Upper lobe of right lung (tissue), 1 donor: ENCODE data around the gene CTDSPL. TPM values are rescaled to one million over a fixed set of nuclear protein-coding genes. Genes with fewer than 3 reads are reported as not detected.

ENCODE experiments used
- ATAC-seq: fragments of 200-7000 bp; cut with Tn5 transposase; one replicate; pipeline ENCODE4 v1.9.1; 2020; ENCODE audit warnings: mild to moderate bottlenecking, moderate library complexity
- DNase-seq: peaks from one replicate; pipeline ENCODE4 v3.0.0-alpha.2; 2020
- H3K27ac ChIP-seq: fragments of 200-600 bp; one replicate; pipeline ENCODE4 v1.8.0; 2022
- H3K27me3 ChIP-seq: fragments of 200-600 bp; one replicate; pipeline ENCODE4 v1.8.0; 2022; ENCODE audit warnings: mild to moderate bottlenecking
- H3K36me3 ChIP-seq: fragments of 200-600 bp; one replicate; pipeline ENCODE4 v1.8.0; 2022
- H3K4me1 ChIP-seq: fragments of 200-600 bp; one replicate; pipeline ENCODE4 v1.8.0; 2022
- H3K4me3 ChIP-seq: fragments of 200-600 bp; one replicate; pipeline ENCODE4 v1.8.0; 2022; ENCODE audit warnings: mild to moderate bottlenecking
- H3K9me3 ChIP-seq: fragments of 200-600 bp; one replicate; pipeline ENCODE4 v1.8.0; 2022
- intact Hi-C: fragments of 100-400 bp; cut with DNase I; formaldehyde crosslinking; loops from one replicate; pipeline ENCODE4 v1.11.0; 2022
- total RNA-seq: library from RNA; stranded (reverse); fragmentation: NEBNext Ultra II Directional; extraction: Animal tissue kit (Norgen Biotek cat#: 25700); gene quantifications from one replicate; pipeline ENCODE4 v1.2.1, GENCODE V29; 2021
- TF ChIP-seq, protein P1 (sequence below): fragments of 200-600 bp; IDR thresholded peaks from one replicate; pipeline ENCODE4 v1.8.0; 2022; ENCODE audit warnings: antibody characterized with exemption
- donor health status: DM: no; HTN: yes; CAD: no; lungs with severe emphysema.

Gene CTDSPL
- total RNA-seq, 1 donor from 2014 or later: 78.6 TPM

DNA sequence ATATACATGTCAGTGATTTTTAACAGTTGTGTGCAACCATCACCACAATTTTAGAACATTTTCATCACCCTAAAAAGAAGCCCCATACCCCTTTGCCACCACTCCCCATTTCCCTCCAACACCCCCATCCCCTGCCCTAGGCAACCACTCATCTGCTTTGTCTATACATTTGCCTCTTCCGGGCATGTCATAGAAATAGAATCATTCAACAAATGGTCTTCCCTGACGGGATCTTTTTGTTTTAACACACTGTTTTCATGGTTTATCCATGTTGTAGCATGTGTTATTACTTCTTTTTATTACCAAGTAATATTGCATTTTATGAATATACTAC is 132.9 kb downstream of the CTDSPL start:
- peak overlapping the region; percentile 59 for H3K4me3 ChIP-seq
- no peaks in the 10 kb centered on the region for H3K27me3 ChIP-seq
- no peak for ATAC-seq
- no peak for DNase-seq
- TF ChIP-seq, protein P1, sequence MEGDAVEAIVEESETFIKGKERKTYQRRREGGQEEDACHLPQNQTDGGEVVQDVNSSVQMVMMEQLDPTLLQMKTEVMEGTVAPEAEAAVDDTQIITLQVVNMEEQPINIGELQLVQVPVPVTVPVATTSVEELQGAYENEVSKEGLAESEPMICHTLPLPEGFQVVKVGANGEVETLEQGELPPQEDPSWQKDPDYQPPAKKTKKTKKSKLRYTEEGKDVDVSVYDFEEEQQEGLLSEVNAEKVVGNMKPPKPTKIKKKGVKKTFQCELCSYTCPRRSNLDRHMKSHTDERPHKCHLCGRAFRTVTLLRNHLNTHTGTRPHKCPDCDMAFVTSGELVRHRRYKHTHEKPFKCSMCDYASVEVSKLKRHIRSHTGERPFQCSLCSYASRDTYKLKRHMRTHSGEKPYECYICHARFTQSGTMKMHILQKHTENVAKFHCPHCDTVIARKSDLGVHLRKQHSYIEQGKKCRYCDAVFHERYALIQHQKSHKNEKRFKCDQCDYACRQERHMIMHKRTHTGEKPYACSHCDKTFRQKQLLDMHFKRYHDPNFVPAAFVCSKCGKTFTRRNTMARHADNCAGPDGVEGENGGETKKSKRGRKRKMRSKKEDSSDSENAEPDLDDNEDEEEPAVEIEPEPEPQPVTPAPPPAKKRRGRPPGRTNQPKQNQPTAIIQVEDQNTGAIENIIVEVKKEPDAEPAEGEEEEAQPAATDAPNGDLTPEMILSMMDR: no peak
- peaks cover 21% of the 10 kb centered on the region for H3K4me1 ChIP-seq
- no peaks in the 10 kb centered on the region for H3K36me3 ChIP-seq
- H3K27ac ChIP-seq: peak overlapping the region; percentile 87
- H3K9me3 ChIP-seq: no peaks in the 10 kb centered on the region
- intact Hi-C loops: no loop called here

DNA sequence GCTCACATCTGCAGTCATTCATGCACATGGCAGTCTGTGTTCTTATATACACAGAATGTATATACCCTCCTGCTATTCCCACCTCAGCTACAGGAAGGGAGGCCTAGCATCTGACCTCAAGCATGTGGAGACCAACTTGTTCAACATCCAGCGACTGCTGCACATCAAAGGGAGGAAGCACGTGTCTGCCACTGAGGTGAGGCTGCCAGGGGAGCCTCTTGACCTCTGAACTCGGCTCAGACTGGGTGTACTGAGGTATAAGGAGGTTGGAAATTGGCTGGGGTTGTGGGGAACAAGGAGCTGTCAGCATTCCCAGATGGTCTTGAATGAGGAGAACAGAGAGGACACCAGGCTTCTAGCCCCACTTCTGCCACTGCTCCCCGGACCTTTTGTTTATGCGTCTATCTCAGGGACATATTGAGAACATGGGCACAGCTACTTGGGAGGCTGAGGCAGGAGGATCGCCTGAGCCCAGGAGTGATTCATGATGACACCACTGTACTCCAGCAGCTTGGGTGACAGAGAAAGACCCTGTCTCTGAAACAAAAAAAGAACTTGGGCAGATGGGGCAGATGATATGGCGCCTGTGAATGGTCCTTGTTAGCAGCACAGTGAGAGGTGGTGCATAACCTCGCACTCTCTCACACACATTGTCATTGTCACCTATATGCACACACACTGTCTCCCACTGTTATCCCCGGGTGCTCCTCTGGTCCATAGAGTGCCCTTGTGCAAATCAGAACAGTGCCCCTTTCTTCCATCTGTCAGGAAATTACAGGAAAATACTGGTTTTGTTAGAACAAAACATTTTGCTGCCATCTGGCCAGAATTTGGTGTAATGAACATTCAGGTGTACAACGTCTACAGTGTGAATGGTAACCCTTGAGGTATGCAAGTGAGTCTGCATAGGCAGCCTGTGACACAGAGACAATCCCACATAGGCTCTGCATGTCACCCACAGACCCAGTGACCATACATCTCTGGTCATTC is 134.3 kb downstream of the CTDSPL start:
- Histone ChIP-seq H3K27me3 (no peaks in the 10 kb centered on the region), H3K9me3 (no peaks in the 10 kb centered on the region), H3K4me3 (no peak overlapping the region), H3K36me3 (no peaks in the 10 kb centered on the region), H3K27ac (no peak overlapping the region), H3K4me1 (peaks cover 21% of the 10 kb centered on the region)
- TF ChIP-seq, protein P1: no peak
- intact Hi-C loops: no loop called here
- DNase-seq: peak; percentile 33
- ATAC-seq: no peak

DNA sequence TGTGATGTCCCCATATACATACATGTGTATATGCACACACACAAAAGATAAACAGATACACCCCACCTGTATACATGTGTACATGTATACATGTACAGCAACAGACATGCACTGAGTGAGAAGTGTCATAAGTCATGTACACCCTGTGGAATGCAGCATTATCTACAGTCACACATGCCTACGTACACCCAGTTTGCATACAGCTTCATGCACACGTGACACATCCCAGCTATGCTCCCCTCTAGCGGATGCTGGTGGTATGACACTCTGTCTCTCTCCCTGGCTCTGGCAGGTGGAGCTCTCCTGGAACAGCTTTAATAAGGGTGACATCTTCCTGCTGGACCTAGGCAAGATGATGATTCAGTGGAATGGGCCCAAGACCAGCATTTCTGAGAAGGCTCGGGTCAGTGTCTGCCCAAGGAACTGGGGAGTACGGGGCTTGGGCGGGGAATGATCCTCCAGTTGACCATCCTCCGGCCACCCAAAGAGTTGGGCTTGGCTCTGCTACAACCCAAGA is 135.2 kb downstream of the CTDSPL start:
- Histone ChIP-seq H3K4me1 (peaks cover 21% of the 10 kb centered on the region), H3K27me3 (no peaks in the 10 kb centered on the region), H3K9me3 (no peaks in the 10 kb centered on the region), H3K27ac (no peak overlapping the region), H3K36me3 (peaks cover 3% of the 10 kb centered on the region), H3K4me3 (no peak overlapping the region)
- intact Hi-C loops: no loop called here
- ATAC-seq (peak; percentile 72), DNase-seq (peak; percentile 73)
- TF ChIP-seq, protein P1: peak; percentile 97

DNA sequence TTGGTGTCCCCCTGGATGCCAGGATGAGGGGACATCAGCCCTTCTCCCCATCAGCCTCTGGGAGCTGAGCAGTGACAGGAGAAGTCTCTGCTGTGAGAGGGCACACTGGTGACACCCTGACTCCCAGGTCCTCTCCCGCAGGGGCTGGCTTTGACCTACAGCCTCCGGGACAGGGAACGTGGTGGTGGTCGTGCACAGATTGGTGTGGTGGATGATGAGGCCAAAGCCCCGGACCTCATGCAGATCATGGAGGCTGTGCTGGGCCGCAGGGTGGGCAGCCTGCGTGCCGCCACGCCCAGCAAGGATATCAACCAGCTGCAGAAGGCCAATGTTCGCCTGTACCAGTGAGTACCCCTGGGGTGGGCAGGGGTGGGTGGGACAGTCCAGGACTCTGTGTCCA is 135.7 kb downstream of the CTDSPL start:
- DNase-seq (peak; percentile 61), ATAC-seq (no peak)
- H3K36me3 ChIP-seq: peaks cover 5% of the 10 kb centered on the region
- intact Hi-C loops: no loop called here
- no peak overlapping the region for H3K27ac ChIP-seq
- H3K9me3 ChIP-seq: no peaks in the 10 kb centered on the region
- TF ChIP-seq, protein P1: no peak
- no peak overlapping the region for H3K4me3 ChIP-seq
- peaks cover 21% of the 10 kb centered on the region for H3K4me1 ChIP-seq
- no peaks in the 10 kb centered on the region for H3K27me3 ChIP-seq

DNA sequence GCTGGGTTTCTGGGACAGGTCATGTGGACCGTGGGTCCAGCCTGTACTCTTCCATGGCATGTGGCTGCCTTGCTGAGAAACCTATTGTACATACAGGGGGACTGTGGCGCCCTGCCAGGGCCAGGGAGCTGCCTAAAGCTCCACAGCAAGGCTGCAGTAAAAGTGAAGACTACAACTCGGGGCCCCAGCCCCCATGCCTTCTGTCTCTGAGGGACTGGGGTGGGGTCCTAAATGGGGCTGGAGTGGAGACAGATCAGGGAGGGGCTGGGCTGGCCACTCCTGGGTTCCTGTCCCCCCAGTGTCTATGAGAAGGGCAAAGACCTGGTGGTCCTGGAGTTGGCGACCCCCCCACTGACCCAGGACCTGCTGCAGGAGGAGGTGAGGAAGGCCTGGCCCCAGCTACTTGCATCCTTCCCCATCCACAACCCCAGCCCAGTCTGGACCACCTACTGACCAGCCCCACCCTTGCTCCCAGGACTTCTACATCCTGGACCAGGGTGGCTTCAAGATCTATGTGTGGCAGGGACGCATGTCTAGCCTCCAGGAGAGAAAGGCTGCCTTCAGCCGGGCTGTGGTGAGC is 136.2 kb downstream of the CTDSPL start:
- TF ChIP-seq, protein P1: no peak
- DNase-seq (peak; percentile 68), ATAC-seq (no peak)
- H3K36me3 ChIP-seq: peaks cover 5% of the 10 kb centered on the region
- no peaks in the 10 kb centered on the region for H3K9me3 ChIP-seq
- peak overlapping the region; percentile 58 for H3K4me3 ChIP-seq
- H3K27me3 ChIP-seq: no peaks in the 10 kb centered on the region
- intact Hi-C loops: no loop called here
- peaks cover 21% of the 10 kb centered on the region for H3K4me1 ChIP-seq
- H3K27ac ChIP-seq: peak overlapping the region; percentile 92
